ENCODE measurements around the gene CTTNBP2NL. TPM values are rescaled to one million over a fixed set of nuclear protein-coding genes. Genes with fewer than 3 reads are reported as not detected.
A peak's percentile ranks its signal among the peaks of the same experiment; 100 is the strongest.

Gene CTTNBP2NL, protein sequence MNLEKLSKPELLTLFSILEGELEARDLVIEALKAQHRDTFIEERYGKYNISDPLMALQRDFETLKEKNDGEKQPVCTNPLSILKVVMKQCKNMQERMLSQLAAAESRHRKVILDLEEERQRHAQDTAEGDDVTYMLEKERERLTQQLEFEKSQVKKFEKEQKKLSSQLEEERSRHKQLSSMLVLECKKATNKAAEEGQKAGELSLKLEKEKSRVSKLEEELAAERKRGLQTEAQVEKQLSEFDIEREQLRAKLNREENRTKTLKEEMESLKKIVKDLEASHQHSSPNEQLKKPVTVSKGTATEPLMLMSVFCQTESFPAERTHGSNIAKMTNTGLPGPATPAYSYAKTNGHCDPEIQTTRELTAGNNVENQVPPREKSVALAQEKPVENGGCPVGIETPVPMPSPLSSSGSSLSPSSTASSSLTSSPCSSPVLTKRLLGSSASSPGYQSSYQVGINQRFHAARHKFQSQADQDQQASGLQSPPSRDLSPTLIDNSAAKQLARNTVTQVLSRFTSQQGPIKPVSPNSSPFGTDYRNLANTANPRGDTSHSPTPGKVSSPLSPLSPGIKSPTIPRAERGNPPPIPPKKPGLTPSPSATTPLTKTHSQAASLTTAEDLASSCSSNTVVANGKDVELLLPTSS
- 4.0 TPM for polyA plus RNA-seq (2012; ENCODE audit: insufficient read depth, insufficient read length)

DNA sequence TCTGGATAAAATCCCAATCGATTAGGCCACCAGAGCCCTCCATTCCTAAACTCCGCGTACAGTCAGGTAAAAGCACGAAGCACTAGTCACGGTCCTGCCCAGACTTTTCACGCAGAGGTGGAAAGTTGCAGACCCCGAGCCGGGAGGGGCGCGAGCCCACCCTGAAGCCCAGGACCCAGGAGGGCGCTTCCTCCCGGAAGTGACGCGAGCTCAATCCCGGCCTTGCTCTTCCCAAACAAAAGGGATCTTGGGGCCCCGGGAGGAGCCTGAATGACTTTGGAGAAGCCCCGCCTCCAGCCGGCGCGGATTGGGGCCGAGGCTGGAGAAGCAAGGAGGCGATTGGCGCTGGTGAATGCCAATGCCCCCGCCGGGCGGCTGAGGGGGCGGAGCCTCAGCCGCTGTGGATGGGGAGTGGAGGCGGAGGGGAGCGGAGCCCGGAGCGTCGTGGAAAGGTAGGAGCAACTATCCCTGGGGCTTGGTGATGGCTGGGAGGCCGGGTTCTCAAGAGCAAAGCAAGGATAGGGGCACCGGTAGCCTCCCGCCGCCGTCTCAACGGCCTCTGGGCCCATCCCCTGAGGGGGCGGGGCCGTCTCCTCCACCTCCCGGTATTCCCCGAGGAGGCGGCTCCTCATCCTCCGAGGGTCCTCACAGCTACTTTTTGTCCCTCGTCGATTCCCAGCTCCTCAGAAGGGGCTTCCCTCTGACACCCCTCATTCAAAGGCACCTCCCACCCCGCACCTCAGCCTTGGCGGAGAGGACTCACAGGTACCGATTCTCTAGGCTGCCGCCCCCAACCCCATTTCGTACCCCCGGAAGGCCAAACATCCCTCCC, at the start of gene CTTNBP2NL:
CTTNBP2NL (plus strand) TSS at position 394 of the 832 bp plus-strand sequence. CDS start 19,952 bp downstream, outside the sequence.
- peak within 1 kb of the TSS; percentile 94 for H3K4me3 ChIP-seq (ENCODE audit: low read length)
- peak; percentile 66 for DNase-seq (ENCODE audit: low read depth, low spot score)

DNA sequence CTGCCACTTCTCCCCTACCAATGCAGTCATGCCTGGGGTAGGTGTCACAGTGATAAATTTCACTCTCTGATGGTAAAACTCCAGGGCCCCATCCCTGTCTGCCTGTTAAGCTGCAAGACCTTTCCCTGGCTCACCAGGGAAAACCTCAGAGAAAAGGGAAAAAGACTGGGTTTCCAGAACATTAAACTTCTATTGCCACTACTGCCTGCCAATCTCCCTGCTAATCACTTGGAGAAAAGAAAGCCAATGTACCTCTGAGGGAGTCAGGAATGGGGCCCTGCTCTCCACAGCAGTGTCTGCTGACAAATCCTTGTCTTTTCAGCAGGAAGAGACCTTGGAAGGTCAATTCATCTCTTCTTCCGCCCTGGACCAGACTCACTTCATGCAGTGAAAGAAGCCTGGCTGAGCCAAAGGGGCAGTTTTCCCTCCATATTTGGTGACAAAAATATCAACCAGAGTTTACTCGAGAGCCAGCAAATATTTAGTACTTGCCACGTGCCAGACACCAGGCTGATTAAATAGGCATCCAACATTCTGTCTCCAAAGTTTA, 49.1 kb upstream of the CTTNBP2NL start:
- DNase-seq (ENCODE audit: low read depth, low spot score): no peak
- no peak overlapping the region for H3K4me3 ChIP-seq (ENCODE audit: low read length)

DNA sequence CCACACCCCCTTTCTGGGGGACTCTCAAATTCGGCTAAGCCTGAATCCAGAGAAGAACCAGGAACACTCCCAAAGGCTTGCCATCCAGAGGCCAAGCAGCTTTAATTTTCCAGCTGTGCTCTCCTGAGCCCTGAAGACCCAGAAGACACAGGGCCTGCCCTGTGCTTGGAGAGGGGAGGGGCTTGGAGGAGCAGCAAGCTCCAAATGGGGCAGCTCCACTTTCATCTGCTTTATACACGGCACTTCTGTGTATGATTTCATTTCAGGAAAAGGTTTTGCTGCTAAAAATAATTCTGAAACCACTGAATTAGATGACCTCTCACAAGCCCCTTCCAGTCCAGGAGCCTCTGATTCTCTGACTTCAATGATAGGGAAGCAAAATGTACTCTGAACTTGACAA, 39.2 kb upstream of the CTTNBP2NL start:
- no peak for DNase-seq (ENCODE audit: low read depth, low spot score)
- no peak overlapping the region for H3K4me3 ChIP-seq (ENCODE audit: low read length)

DNA sequence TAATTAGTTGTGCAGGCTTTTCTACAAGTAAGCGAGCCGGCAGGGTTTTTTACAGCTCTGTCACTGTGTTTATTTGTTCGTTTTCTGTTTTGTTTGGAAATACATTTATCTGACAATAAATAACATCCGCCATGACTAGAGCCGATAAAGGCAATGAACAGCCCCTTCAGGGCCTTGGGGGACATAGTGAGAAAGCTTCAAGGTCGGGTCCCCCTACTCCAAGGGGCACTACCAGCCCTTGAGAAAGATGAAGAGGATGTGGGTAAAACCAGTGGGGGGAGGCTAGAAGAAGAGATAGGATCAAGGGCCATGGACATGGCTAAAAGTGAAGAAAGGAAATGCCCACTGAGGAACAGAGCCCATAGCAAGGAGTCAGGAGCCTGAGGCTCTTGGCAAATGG, 38.5 kb upstream of the CTTNBP2NL start:
- no peak for DNase-seq (ENCODE audit: low read depth, low spot score)
- H3K4me3 ChIP-seq (ENCODE audit: low read length): no peak overlapping the region

DNA sequence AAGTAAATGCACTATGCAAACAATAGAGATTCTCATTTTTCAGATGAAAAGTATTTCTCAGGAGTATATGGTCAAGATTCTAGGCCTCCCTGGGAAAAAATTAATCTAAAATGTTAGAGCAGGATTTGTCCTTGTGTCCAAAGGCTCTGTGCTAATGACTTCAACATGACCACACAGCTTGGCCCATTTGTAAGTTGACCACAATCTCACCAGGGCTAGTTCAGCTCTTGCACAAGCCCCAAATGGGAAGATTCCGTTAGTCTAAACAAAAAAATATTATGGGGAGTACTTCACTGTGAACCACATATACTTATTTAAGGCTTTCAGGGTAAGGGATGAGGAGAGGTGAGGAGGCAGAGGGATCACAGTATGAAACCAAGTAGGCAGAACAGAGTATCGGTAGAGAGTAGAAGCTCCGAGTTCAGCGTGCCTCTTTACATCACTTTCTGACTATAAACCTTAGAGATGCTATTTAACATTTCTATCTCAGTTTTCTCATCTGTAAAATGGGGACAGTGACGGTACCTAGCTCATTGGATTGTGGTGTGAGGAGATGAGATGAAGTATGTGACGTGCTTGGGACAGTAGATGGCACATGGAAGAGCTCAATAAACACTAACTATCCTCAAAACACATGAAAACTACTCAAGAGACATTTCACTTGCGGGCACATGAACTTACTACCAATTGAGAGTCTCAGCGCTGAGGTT, 37.8 kb upstream of the CTTNBP2NL start:
- DNase-seq (ENCODE audit: low read depth, low spot score): no peak
- H3K4me3 ChIP-seq (ENCODE audit: low read length): no peak overlapping the region

DNA sequence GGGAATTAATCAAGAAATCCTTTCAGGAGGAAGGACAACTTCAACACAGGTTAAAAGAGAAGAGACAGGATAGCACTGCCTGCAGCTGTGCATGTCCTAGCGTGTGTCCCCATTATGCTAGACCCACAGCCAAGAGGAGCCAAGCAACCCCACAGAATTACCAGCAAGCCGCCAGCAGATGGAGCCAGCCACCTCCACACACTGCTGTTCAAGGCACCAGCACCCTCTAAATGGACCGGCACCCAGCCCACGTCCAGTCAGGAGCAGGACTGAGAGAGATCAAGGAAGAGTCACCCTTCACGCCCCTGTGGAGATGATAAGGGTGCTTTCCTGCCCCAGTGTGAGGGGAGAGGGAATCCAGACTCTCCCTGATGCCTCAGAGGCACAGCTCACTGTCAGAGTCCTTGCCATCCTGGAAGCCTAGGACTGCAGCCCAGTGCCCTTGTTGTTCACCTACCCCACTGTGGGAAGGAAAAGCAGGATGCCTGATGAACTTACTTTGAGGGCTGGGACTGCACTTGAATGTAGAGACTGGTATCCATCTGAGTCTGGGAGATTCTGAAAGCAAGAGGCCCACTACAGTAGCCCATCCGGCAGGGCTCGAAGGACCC, 37.1 kb upstream of the CTTNBP2NL start:
- no peak for DNase-seq (ENCODE audit: low read depth, low spot score)
- H3K4me3 ChIP-seq (ENCODE audit: low read length): no peak overlapping the region

DNA sequence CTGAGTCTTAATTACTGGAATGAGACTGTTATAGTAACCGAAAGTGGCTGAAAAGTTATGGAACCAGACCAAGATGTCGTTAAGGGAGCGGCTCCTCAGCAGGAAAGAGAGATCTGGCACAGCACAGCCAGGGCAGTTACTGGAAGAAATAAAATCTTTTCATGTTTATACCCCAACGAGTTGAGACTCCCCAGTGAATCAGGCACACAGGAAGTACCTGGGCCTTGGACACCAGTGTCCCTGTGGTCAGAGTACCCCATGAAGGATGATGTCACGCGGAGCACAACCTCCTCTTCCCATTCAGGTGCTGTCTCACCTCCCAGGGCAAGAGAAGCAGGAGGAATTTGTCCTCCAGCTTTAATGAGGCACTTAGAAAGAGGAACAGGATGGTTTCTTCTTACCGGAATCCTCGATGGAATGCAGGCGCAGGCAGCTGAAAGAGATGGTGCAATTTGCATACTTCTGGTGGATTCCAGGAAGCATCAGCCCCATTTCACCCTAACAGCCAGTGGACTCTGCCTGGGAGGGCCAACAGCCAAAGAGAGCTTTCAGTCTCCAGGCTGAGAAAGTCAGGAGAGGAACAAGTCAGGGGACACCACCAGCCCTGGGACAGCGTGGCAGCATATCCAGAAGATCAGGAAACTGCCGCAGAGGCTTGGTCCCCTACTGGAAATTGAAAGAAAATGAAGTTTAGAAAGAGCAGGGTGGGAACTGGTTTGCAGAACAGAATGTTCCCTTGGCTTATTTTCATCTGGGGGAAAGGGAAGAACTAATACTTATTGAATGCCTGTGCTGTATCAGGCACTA, 35.9 kb upstream of the CTTNBP2NL start:
- no peak overlapping the region for H3K4me3 ChIP-seq (ENCODE audit: low read length)
- no peak for DNase-seq (ENCODE audit: low read depth, low spot score)

DNA sequence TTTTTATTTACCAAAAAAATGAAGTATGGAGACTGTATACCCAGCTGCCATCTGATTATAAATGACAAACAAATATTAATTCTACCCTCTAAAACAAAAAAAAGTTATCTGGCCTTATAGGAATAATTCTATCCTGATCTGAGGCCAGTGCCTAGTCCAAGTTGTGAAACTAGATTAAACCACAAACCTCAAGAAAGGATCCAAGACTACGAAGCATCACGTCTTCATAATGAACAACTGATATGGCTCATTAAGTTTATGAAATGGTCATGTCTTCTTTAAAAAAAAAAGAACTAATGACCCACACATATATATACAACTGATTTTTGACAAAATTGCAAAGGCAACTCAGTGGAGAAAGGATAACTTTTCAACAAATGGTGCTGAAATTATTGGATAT, 32.4 kb upstream of the CTTNBP2NL start:
- no peak for DNase-seq (ENCODE audit: low read depth, low spot score)

DNA sequence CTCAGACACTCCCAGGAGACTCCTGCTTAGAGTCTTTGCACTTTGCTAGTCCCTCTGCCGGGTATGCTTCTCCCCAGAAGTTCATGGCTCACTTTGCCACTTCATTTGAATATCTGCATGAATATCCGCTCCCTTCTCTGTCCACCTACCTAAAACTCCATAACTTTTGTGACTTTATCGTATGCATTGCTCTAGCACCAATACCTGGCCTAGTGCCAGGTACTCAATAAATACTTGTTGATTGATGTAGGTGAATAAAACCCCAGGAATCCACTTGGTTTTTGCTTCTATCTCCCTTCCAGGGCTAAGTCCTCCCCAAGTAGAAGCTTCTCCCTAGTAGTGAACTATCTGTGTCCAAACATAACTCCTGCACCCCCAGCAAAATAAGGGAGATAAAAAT, 27.8 kb upstream of the CTTNBP2NL start:
- no peak for DNase-seq (ENCODE audit: low read depth, low spot score)
- no peak overlapping the region for H3K4me3 ChIP-seq (ENCODE audit: low read length)

More for the DNA sequence above, 32.4 kb upstream of the CTTNBP2NL start:
- H3K4me3 ChIP-seq (ENCODE audit: low read length): no peak overlapping the region

DNA sequence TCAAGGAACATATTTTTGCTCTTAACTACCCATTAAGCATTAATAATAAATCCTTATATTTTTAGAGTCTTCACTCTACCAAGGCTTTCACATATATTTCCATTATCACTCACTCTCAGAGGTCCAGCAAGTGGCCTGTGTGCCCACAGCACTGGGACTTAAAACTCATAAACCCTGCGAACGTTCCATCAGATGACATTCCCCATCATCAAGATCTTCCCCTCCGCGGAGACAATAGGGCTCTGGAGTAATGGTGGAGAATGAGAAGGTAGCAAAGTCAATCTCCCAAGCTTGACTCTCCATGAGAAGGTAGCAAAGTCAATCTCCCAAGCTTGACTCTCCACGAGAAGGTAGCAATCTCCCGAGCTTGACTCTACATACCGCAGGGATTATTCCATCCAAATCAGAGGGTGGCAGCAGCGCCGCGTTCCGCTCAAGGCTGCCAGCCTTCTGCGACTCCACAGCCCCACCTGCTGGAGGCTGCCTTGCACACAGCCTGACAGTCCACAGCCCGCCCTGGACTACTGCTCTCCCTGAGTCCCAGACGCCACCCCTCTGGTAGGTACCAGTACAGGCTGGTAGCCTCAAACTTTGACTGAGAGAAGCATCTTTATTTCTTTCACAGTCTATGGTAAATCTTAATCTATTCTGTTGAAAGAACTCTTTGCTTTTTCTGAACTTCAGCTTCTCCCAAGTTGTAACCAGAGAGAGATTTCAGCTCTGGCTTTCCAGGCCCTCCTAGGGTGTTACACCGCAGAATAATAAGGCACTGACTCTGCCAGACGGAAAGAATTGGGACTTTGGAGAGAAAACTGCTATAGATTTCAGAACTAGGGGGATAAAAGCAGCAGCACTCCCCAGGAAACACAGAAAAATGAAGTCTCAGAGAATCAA, 26.4 kb upstream of the CTTNBP2NL start:
- DNase-seq (ENCODE audit: low read depth, low spot score): peak; percentile 66
- no peak overlapping the region for H3K4me3 ChIP-seq (ENCODE audit: low read length)

DNA sequence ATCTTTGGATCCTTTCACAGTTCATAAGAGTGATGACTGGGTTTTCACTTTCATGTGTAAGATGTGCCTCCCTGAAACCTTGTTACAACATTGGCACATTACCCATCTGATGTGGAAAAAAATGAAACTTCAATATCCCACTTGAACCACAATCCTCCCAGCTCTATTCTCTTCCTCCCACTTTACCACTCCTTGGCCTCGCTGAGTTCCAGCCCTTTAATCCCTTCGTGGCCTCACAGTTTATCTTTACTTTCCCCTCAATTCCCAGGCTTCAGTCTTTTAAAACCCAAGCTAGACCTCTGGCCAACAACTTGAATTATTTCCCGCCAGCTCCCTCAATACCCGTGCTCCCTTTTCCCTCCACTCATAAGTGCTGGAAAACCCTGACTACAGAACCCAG, 25.0 kb upstream of the CTTNBP2NL start:
- no peak overlapping the region for H3K4me3 ChIP-seq (ENCODE audit: low read length)
- no peak for DNase-seq (ENCODE audit: low read depth, low spot score)

DNA sequence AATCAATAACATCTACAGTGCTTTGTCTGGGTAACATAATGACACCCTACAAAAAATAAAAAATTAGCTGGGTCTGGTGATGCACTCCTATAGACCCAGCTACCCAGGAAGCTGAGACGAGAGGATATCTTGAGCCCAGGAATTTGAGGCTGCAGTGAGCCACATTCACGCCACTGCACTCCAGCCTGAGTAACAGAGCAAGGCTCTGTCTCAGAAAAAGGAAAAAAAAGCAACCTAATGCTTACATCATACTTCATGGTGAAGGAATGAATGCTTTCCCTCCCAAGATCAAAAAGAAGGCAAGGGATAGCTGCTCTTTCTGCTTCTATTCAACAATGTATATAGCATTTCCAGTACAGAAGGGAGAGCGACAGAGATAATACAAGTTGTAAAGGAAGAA, 24.2 kb upstream of the CTTNBP2NL start:
- H3K4me3 ChIP-seq (ENCODE audit: low read length): no peak overlapping the region
- DNase-seq (ENCODE audit: low read depth, low spot score): no peak

DNA sequence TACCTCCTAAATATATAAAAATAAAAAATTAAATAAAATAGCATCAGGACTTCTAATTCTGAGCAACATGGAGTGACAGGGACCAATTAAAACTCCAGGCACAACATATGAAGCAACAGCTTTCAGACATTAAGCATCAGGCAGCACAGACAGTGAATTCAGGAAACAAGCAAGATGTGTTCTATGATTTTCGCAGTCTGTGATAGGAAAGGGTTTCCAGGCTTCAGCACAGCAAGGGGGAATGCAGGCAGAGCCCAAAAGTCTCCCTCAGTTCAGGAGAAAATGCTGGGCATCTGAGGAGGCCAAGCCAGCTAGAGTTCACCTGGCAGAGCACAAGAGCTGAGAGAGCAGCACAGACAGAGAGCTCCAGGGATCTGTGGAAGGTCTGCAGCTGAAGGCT, 22.2 kb upstream of the CTTNBP2NL start:
- no peak for DNase-seq (ENCODE audit: low read depth, low spot score)
- no peak overlapping the region for H3K4me3 ChIP-seq (ENCODE audit: low read length)

DNA sequence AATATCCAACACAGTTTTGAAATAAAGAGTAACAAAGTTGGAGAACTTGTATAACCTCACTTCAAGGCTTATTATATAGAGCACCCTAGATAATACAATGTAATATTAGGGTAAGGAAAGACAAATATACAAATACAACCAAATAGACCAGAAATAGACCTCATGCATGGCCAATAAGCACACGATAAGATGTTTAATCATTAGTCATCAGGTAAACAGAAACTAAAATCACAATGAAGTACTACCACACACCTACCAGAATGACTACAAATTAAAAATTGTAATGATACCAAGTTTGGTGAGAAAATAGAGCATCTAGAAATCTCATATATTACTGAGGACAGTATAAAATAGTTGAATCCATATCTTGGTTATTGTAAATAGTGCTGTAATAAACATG, 20.3 kb upstream of the CTTNBP2NL start:
- no peak overlapping the region for H3K4me3 ChIP-seq (ENCODE audit: low read length)
- no peak for DNase-seq (ENCODE audit: low read depth, low spot score)

DNA sequence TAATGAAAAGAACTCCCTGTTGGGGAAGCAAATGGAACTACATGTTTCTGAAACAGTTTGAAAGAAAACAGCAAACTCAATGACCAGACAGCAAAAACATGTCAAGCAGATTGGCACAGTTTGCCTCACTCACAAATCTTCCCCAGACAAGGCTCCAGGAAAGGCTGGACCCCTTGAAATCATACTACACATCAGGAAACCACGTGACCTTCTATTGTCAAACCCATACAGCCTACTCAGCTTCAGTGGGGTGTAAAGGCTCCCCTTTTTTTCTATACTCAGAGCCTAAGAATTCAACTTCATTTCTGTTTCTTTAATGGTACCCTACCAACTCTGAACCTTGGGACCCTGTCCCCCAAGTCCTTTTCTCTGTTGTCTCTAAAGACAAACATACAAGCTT, 15.7 kb upstream of the CTTNBP2NL start:
- DNase-seq (ENCODE audit: low read depth, low spot score): no peak

DNA sequence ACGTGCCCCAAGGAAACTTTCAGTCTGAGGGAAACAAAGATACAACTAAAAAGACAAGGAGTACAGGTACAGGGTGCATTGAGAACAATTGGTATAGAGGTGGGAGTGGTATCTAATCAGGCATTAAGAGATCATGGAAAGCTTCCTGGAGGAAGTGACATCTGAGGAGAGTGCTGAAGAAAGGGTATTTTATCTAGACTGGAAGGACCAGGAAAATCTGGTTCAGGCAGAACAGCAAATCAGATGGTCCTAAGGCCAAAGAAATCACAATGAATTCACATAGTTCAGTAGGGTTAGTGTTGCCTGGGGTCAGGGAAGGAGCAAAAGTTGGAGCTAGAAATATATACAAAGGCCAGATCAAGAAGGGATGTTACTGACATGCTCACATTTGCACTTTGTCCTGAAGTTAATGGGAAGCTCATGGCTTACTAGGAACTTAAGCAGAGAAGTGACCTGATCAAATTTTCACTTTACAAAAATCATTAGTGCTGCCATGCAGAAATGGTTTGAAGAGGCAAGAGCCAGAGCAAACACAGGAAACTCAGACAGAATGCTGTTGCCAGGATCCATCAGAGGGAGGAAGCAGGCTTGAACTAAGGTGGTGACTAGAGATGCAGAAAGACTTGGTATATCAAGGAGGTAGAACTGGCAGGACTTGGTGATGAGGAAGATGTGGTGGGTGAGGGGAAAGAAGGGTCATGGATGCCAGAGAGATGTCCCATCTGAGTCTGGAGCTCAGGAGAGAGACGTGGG, 14.5 kb upstream of the CTTNBP2NL start:
- no peak for DNase-seq (ENCODE audit: low read depth, low spot score)
- no peak overlapping the region for H3K4me3 ChIP-seq (ENCODE audit: low read length)

More for the DNA sequence above, 15.7 kb upstream of the CTTNBP2NL start:
- no peak overlapping the region for H3K4me3 ChIP-seq (ENCODE audit: low read length)
